ENCODE measurements around the gene SIGLECL1.

SIGLECL1 gene

DNA sequence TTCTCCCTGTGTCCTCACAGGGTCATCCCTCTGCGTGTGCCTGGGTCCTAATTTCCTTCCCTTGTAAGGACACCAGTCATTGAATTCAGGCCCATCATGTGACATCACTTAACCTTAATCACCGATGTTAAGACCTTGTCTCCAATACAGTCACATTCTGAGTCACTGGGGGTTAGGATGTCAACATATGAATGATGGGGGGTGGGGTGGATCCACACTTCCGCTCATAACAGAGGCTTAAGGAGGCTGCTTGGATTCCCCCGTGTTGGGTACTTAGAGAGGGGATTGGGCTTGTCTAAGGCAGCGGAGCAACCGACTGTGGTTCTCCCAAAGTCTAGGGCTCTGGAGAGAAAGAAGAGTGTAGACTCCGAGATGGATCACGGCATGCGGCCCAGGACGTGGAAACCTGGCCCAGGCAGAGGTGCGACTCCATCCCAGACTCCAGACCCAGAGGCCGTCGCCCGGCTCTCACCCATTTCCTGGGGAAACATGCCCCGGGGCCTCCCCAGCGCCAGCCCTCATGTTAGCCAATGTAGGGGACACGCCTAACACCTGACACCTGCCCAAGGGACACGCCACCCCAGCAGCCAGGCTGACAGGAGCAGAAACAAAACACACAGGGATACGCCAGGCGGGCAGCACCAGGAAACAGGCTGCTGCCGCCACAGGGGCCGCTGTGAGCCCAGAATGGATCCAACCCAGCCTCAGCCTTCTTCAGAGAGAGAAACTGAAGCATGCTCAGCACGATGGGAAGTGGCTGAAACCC, 43.5 kb downstream of the SIGLECL1 start:
- TF ChIP-seq TAF1 (IDR thresholded peaks at IDR 0.05; ENCODE audit: low read depth, low read length) = no peak
- no peak for TF ChIP-seq POLR2AphosphoS5 (IDR thresholded peaks at IDR 0.05; ENCODE audit: low read depth, low read length)
- no peak for TF ChIP-seq PAX5 (IDR thresholded peaks at IDR 0.05; ENCODE audit: insufficient read depth, low read length, severe bottlenecking)
- no peak for TF ChIP-seq SPI1 (IDR thresholded peaks at IDR 0.05; ENCODE audit: low read depth, low read length)
- TF ChIP-seq POLR2A (IDR thresholded peaks at IDR 0.05; ENCODE audit: low read depth, low read length) = no peak
- TF ChIP-seq POU2F2 (IDR thresholded peaks at IDR 0.05; ENCODE audit: low read depth, low read length) = no peak
- FAIRE-seq (no peak), DNase-seq (ENCODE audit: insufficient read length, low spot score) (no peak)

DNA sequence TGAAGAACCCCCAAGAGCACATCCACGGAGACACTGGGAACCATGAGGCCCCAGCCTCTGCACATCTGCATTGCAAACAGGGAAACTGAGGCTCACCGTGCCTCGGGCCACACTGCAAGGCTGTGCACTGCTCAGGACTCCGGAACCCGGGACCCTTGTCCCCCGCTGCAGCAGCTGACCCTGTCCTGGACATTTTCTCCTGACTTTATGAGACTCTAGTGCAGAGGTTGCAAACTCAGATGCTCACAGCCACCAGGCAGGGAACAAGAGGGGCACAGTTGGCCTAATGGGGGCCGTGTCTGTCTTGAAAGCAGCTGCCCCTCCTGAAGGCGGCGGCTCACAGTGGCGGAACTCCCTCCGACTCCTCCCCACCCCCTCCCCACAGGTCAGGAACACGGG, 44.1 kb downstream of the SIGLECL1 start:
- no peak for TF ChIP-seq SPI1 (IDR thresholded peaks at IDR 0.05; ENCODE audit: low read depth, low read length)
- DNase-seq (ENCODE audit: insufficient read length, low spot score) (no peak), FAIRE-seq (no peak)

DNA sequence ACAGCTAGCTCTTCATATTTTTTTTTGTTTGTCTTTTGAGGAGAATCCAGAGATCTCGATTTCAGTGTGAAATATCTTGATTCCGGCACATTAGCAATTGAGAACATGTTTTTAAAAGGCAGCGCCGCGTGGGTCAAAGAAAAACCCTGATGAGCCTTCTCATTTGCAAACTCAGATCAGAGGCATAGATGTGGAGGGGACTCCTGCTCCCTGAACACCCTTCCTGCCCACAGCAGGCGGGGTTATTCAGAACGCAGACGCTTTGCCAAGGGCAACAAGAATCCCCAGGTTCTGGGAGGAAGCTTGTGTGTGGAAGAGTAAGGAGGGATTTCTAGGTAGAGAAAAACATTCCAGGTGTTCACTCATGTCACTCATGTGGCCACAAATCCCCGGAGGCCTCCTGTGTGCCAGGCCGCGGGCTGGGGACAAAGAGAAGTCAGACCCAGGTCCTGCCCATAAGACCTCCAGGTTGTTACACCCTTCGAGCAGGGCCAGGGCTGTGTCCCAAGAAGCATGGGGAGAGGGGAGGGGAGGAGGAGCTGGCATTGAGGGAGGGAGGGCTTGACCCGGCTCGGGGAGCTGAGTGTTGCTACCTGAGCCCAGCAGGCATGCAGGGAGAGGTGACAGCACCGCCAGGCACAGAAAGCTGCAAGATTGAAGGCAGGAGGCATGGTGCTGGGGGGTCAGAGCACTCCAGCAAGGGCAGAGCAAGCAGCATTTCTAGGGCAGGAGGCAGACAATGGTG, 44.7 kb downstream of the SIGLECL1 start:
- no peak for DNase-seq (ENCODE audit: insufficient read length, low spot score)
- TF ChIP-seq POLR2A (IDR thresholded peaks at IDR 0.05; ENCODE audit: low read depth, low read length) (no peak), TAF1 (IDR thresholded peaks at IDR 0.05; ENCODE audit: low read depth, low read length) (no peak), POLR2AphosphoS5 (IDR thresholded peaks at IDR 0.05; ENCODE audit: low read depth, low read length) (no peak), PAX5 (IDR thresholded peaks at IDR 0.05; ENCODE audit: insufficient read depth, low read length, severe bottlenecking) (no peak), POU2F2 (IDR thresholded peaks at IDR 0.05; ENCODE audit: low read depth, low read length) (no peak), SPI1 (IDR thresholded peaks at IDR 0.05; ENCODE audit: low read depth, low read length) (no peak)
- FAIRE-seq = no peak

DNA sequence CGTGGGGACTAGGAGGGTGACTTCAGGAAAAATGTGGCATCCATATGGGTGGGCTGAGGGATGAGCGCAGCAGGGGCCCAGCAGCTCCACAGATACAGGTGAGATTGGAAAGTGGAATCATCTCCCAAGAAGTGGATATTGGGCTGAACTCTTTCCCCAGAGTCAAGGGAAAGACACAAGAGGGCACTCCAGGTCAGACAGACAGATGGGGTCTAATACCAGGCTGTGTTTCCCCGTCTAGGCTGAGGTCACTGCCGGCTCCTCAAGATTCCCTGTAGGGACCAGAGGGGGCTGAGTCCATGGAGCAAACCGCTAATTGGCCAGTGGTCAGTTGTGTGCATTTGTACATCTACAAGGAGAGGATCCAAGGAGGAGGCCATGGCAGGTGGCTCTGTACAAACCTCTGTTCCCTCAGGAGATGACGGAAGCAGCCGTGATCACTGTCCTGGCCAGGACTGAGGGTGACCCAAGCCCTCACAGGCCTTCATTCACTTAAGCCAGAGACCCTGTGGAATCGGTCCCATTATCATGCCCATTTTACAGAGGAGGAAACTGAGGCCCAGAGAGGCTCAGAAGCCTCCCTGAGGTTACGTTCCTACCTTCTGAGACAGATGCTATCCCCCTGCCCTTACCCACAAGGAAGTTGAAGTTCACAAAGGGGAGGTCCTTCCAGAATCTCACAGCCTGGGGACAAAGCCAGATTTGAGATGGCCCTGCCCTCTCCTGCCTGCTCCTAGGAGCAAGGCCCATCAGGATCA, 45.6 kb downstream of the SIGLECL1 start:
- FAIRE-seq (no peak), DNase-seq (ENCODE audit: insufficient read length, low spot score) (no peak)
- TF ChIP-seq SPI1 (IDR thresholded peaks at IDR 0.05; ENCODE audit: low read depth, low read length) (no peak), POLR2AphosphoS5 (IDR thresholded peaks at IDR 0.05; ENCODE audit: low read depth, low read length) (no peak), POU2F2 (IDR thresholded peaks at IDR 0.05; ENCODE audit: low read depth, low read length) (no peak), POLR2A (IDR thresholded peaks at IDR 0.05; ENCODE audit: low read depth, low read length) (no peak), TAF1 (IDR thresholded peaks at IDR 0.05; ENCODE audit: low read depth, low read length) (no peak), PAX5 (IDR thresholded peaks at IDR 0.05; ENCODE audit: insufficient read depth, low read length, severe bottlenecking) (no peak)

DNA sequence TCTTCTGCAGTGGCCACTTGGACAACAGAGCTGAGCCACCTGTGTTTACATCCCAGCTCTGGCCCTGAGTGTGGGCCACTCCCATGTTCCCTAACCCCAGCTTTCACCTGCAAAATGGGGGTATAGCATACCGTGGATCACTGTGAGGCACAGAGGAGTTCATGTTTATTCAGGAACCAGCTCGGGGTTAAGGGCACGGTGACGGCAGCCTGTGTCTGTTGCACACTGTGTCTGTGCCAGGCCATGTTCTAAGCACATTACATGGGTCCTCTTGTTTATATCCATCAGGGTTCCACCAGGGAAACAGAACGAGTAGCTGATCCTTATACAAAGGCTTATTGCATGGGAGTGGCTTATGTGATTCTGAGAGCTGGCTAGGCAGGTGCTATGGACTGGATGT, 46.5 kb downstream of the SIGLECL1 start:
- TF ChIP-seq TAF1 (IDR thresholded peaks at IDR 0.05; ENCODE audit: low read depth, low read length) = no peak
- no peak for TF ChIP-seq PAX5 (IDR thresholded peaks at IDR 0.05; ENCODE audit: insufficient read depth, low read length, severe bottlenecking)
- FAIRE-seq (no peak), DNase-seq (ENCODE audit: insufficient read length, low spot score) (no peak)

DNA sequence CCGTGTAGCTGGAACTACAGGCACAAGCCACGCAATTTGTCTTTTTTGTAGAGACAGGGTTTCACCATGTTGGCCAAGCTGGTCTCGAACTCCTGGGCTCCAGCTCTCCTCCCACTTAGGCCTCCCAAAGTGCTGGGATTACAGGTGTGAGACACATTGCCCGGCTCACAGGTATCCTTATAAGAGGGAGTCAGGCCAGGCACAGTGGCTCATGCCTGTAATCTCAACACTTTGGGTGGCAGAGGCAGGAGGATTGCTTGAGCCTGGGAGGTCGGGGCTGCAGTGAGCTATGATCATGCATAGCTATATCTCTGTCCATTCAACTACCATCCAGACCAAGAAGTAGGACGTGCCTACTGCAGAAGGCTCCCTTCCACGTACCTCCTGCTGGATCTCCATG, 50.4 kb downstream of the SIGLECL1 start:
- no peak for DNase-seq (ENCODE audit: insufficient read length, low spot score)
- FAIRE-seq = no peak
- TF ChIP-seq TAF1 (IDR thresholded peaks at IDR 0.05; ENCODE audit: low read depth, low read length) = no peak

DNA sequence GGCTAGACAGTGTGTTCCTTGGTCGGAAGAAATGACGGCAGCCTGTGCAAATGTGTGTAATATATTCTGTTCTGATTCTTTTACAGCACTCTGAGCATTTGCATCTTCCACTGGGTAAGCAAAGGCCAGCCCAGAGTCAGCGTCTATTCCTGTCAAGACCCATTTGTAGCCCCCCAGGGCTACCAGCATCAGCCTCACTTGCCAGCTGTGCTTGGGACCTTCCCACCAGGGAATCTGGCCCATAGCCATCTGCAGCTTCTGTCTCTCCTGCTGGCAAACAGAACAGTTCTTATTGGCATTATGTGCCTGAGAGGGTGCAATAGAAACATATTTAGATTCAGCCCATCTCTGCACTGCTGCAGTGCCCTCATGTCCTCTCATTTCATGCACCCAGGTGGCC, 54.6 kb downstream of the SIGLECL1 start:
- DNase-seq (ENCODE audit: insufficient read length, low spot score) (no peak), FAIRE-seq (no peak)
- TF ChIP-seq SPI1 (IDR thresholded peaks at IDR 0.05; ENCODE audit: low read depth, low read length) (no peak), POU2F2 (IDR thresholded peaks at IDR 0.05; ENCODE audit: low read depth, low read length) (no peak), POLR2A (IDR thresholded peaks at IDR 0.05; ENCODE audit: low read depth, low read length) (no peak), PAX5 (IDR thresholded peaks at IDR 0.05; ENCODE audit: insufficient read depth, low read length, severe bottlenecking) (no peak), TAF1 (IDR thresholded peaks at IDR 0.05; ENCODE audit: low read depth, low read length) (no peak), POLR2AphosphoS5 (IDR thresholded peaks at IDR 0.05; ENCODE audit: low read depth, low read length) (no peak)

DNA sequence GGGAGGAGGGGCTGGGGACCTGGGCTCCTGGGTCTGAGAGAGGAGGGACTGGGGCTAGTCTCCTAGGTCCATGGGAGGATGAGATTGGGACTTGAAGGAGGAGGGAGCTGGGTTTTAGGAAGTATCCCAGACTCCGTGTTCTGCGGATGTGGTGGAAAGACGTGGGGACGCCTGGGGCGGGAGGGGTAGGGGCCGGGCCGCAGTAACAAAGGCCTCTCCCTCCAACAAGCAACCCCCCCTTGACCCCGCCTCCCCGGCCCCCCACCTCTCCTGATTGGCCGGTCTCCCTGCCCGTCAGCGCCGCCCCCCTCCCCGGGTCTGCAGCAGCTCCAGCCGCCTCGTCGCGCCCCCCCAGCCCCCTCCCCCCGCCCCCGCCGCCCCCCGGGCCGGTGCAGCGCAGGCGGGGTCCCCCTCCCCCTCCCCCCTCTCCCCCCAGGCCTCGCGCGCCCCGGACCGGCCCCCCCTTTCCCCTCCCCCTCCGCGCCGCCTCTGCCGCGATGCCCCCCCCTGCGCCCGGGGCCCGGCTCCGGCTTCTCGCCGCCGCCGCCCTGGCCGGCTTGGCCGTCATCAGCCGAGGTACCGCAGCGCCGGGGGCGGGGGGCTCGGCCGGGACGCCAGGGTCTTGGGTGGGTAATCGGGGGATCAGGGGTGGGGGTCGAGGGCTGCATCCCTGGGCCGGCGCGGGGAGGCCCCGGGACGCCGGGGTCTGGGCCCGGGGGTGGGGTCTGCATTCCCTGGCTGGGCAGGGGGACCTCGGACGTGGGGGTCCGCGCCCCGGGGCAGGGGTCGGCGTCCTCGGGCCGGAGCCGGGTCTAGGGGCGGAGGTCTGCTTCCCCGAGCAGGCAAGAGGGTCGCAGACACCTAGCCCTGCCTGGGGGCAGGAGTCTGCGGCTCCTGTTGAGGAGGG, 60.7 kb downstream of the SIGLECL1 start, which contains the start of gene IGLON5:
Gene IGLON5 (plus strand): TSS at position 294 of the 907 bp plus-strand sequence. CDS start 204 bp downstream, at position 498.
- TF ChIP-seq POLR2AphosphoS5 (IDR thresholded peaks at IDR 0.05; ENCODE audit: low read depth, low read length) (no peak), SPI1 (IDR thresholded peaks at IDR 0.05; ENCODE audit: low read depth, low read length) (no peak), POU2F2 (IDR thresholded peaks at IDR 0.05; ENCODE audit: low read depth, low read length) (no peak), PAX5 (IDR thresholded peaks at IDR 0.05; ENCODE audit: insufficient read depth, low read length, severe bottlenecking) (no peak), POLR2A (IDR thresholded peaks at IDR 0.05; ENCODE audit: low read depth, low read length) (no peak), TAF1 (IDR thresholded peaks at IDR 0.05; ENCODE audit: low read depth, low read length) (no peak)
- DNase-seq (ENCODE audit: insufficient read length, low spot score) = no peak
- FAIRE-seq = no peak

DNA sequence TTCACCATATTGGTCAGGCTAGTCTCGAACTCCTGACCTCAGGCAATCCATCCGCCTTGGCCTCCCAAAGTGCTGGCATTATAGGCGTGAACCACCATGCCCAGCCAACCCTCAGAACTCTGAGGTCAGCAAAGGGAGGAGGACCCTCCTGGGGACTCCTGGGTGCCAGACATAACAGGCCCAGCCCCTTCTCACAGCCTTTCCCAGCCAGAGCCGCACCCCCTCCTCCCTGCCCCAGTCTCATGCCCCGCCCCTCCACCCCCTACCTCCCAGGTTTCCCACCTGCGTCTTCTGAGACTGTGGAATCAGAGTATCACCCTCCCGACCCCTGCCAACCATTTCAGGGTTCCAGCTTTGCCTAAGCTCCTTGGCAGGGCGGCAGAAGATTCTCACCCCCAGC, 65.8 kb downstream of the SIGLECL1 start:
- DNase-seq (ENCODE audit: insufficient read length, low spot score) (no peak), FAIRE-seq (no peak)
- TF ChIP-seq TAF1 (IDR thresholded peaks at IDR 0.05; ENCODE audit: low read depth, low read length) (no peak), POLR2A (IDR thresholded peaks at IDR 0.05; ENCODE audit: low read depth, low read length) (no peak), PAX5 (IDR thresholded peaks at IDR 0.05; ENCODE audit: insufficient read depth, low read length, severe bottlenecking) (no peak), POLR2AphosphoS5 (IDR thresholded peaks at IDR 0.05; ENCODE audit: low read depth, low read length) (no peak), POU2F2 (IDR thresholded peaks at IDR 0.05; ENCODE audit: low read depth, low read length) (no peak), SPI1 (IDR thresholded peaks at IDR 0.05; ENCODE audit: low read depth, low read length) (no peak)

Data from GM12891 (cell line).